ENCODE data around the gene MRPL14.
"Not testable (repeated sequence)": the region's sequence is repeated elsewhere in the genome, so short reads cannot be mapped to it uniquely, and the experiment has no call there.

MRPL14 gene

DNA sequence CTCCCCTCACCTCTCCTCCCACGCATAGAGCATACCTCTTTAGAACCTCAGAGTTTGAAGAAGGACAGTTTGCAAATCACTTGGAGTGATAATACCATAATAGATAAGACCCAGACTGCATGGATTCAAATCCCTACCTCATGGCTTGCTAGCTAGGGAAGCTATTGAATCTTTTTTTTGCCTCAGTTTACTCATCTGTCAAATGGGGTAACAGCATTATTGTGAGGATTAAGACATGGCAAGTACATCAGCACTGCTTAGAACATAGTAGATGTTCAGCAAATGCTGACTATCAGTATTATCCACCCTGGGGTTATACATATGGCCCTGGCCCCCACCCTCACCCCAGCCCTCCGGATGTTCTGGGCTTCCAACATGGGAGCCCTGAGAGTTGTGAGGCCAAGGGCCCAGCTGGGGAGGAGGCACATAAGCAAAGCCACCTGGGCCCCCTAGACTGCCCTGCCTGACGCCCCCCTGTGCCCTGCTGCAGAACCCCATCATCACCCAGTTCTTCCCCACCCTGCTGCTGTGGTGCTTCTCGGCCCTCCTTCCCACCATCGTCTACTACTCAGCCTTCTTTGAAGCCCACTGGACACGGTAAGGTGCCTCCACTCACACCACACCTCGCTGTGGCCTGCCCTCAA lies 22.2 kb upstream of the MRPL14 start:
- no peak for DNase-seq

DNA sequence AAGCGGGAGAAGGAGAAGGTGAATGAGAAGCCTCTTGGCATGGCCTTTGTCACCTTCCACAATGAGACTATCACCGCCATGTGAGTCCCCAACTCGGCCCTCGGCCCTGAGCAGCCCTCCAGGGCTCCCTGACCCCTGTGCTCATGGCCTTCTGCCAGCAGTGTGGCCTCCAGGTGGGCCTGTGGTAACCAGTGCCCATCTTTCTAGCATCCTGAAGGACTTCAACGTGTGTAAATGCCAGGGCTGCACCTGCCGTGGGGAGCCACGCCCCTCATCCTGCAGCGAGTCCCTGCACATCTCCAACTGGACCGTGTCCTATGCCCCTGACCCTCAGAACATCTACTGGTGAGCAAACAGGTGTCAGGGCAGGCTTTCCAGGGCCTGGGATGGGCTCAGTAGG lies 21.1 kb upstream of the MRPL14 start:
- DNase-seq, result no peak

DNA sequence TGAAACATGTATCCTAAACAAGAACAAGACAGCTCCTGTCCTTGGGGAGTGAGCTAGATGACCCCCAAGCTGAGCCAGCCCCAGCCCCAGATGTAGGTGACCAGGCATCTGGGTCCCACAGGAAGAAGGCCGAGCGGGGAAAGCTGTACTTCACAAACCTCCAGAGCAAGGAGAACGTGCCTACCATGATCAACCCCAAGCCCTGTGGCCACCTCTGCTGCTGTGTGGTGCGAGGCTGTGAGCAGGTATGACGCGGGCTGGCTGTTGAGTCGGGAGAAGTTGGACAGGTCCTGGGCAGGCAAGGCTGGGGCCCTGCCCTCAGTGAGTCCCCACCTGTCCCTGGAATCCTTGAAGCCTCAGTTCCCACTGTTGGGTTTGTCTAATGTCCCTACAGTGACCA lies 20.0 kb upstream of the MRPL14 start:
- DNase-seq, result no peak

DNA sequence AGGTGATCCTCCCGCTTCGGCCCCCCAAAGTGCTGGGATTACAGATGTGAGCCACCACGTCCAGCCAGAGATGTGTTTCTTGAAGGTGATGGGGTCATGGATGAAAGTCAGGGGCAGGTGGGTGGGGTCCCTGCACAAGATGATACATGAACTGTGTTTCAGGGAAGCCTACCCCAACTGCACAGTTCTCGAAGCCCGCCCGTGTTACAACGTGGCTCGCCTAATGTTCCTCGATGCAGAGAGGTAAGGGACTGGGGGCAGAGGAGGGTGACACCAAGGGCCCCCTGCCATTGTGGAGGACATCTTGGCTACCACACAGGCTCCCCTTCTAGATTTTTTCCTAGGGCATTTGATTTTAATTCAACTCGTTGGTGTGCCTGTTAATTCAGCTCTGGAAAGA lies 19.4 kb upstream of the MRPL14 start:
- no peak for DNase-seq

DNA sequence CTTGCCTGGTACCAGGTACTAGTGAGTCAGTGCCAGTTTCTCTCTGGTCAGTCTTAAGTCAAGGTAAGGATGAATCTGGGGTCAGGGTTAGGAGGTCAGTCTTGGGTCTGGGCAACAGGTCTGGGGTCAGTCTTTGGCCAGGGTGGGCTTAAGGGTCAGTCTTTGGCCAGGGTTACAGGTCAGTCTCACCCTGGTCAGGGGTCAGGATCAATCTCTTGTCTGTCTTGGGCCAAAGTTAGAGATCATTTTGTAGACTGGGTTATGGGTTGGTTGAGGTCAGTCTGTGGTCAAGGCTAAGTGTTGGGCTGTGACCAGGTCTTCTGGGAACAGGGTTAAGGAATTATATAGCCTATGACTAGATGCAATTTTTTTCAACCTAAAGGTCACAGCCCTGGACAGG lies 18.6 kb upstream of the MRPL14 start:
- DNase-seq, result no peak

DNA sequence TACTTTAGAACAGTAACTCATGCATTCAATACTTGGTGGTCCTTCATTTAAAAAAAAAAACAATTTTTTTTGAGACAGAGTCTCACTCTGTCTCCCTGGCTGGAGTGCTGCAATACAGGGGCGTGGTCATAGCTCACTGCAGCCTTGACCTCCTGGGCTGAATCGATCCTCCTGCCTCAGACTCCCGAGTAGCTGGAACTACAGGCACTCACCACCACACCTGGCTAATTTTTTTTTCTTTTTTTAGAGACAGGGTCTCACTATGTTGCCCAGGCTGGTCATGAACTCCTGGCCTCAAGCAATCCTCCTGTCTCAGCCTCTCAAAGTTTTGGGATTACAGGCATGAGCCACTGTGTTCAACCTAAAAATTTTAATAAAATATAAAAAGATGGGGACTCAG lies 17.3 kb upstream of the MRPL14 start:
- not testable (repeated sequence) for DNase-seq

DNA sequence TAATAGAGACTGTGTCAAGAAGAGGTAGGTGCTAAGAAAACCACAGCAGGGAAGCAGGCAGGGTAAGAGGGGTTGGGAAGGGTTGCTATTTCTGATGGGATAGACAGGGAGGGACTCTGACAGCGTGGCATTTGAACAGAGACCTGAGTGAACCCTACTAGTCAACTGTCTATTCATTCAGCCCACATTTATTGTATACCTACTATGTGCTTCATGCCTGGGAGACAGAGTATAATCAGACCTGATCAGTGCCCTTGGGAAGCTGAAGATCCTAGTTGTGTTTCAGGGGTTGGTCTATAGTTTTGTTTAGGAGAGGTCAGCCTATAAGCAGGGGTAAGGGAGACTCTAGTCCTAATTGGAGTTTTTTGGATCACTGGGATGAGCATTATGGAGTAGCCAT lies 16.5 kb upstream of the MRPL14 start:
- DNase-seq, result no peak

DNA sequence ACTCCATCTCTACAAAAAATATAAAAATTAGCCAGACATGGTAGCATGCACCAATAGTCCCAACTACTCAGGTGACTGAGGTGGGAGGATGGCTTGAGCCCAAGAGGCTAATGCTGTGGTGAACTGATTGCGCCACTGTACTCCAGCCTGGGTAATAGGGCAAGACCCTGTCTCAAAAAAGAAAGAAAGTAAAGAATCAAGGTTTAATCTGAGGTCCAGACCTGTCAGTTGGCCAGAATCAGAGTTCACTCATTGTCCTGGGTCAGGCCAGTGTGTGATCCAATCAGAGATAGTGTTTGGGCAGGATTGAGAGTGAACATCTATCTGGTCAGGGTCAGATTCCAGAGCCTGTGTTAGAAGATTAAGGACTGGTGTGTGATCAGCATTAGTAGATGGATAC lies 15.6 kb upstream of the MRPL14 start:
- DNase-seq, result no peak

DNA sequence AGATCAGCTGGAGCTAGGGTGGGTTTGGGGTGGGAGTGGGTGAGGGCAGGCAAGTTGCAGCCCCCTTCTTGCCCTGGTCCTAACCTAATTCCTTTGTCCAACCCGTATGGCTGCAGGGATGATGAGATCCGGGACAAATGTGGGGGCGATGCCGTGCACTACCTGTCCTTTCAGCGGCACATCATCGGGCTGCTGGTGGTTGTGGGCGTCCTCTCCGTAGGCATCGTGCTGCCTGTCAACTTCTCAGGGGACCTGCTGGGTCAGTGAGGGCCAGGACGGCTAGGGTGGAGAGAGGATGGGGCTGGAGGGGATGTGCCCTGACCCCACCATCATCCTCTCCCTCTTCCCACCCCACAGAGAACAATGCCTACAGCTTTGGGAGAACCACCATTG lies 12.1 kb upstream of the MRPL14 start:
- no peak for DNase-seq

DNA sequence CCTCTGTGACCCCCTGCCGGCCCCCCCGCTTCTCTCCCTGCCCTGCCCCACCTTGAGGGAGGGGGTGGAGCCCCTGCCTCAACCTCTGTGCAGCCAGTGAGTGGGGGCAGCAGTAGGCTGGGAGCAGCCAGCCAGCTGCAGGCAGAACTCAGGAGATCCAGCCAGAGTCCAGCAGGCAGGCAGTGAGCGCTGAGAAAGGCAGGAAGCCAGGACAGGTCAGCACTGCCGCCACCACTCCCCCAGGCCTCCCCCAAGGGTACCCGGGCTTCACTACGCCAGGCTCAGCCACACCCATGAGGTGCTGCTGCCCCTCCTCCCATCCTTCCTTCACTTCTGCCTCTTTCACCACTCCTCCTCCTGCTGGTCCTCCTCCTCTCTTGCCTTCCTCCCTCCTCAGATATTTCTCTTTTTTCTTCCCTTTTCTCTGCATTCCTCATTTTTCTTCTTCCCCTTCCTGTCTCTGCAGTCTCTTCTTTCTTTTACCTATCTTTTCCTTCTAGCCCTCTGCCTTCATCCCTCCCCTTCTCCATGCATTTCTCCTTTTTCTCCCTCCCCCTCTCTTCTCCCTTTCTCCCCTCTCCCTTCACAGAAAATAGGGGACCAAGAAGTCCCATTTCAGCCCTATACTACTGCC lies 11.6 kb upstream of the MRPL14 start:
- DNase-seq, result no peak

DNA sequence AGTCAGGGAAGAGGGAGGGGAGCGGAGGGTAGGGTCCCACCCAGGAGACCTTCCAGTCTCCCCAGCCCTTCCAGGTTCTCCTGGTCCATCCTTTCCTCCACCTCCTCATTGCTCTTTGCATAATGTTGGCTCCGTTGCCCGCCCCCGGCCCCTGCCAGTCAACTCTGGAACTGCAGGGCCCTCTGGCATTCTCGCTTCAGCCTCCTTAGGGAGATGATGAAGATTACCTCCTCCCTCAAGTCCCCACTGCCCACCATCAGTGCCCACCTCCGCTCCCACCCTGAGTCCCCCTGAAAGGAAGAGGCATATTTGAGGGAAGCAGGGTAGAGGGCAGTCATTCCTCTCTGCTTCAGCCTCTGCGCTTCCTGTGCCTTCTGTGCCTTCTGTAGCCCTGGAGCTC lies 8.6 kb upstream of the MRPL14 start:
- no peak for DNase-seq

DNA sequence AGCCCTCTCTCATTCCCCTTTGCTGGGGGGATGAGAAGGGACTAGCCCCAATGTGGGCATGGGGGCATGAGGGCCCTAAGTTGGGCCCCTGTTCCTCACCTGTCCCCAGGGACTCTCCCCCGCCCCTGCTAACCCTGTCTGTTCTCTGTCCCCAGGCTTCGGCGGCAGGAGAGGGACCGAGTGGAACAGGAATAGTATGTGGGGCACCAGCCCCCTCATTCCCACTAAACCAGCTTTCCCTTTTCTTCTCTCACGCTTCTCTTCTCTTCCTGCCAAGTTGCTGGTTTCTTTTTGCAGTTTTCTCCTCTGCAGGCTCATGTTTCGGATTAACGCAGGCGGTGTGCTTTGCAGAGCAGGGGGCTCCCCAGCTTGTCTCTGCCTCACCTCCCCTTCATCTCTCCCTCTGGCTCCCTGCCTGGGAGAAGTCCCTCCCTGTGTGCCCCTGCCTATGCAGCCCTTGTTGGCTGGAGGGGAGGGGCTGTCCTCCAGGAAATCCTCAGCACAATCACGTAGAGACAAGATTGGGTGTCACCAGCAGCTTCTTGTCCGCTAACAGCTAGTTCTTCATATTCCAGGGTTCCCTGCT lies 8.0 kb upstream of the MRPL14 start:
- no peak for DNase-seq

DNA sequence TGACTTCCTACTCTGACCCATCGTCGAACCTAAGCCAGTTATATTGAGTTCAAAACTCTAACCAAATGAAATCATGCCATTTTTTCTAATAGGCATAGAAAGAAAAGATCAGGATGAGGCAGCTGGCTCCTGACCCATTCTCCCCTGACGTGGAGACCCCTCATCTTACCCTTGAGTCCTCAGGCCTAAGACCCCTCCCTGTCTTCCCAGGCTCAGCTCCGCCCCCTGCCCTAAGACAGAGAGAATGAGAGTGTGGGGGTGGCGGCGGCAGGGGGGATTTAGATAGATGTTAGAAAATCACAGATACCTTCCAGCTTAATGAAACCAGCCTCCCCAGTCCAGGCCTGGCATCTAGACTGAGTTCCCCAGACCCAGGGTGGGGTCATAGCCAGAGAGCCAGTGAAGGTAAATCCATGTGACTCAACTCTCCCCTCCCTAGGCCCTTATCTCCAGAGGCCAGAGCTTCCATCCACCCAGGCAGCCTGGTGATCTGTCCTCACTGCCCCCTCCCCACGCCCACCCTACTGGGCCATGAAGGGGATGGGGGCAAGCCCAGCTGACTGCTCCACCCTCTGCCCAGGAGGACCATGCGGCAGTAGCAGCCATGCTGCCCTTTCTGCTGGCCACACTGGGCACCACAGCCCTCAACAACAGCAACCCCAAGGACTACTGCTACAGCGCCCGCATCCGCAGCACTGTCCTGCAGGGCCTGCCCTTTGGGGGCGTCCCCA lies 6.9 kb upstream of the MRPL14 start:
- DNase-seq, result peak; percentile 90

DNA sequence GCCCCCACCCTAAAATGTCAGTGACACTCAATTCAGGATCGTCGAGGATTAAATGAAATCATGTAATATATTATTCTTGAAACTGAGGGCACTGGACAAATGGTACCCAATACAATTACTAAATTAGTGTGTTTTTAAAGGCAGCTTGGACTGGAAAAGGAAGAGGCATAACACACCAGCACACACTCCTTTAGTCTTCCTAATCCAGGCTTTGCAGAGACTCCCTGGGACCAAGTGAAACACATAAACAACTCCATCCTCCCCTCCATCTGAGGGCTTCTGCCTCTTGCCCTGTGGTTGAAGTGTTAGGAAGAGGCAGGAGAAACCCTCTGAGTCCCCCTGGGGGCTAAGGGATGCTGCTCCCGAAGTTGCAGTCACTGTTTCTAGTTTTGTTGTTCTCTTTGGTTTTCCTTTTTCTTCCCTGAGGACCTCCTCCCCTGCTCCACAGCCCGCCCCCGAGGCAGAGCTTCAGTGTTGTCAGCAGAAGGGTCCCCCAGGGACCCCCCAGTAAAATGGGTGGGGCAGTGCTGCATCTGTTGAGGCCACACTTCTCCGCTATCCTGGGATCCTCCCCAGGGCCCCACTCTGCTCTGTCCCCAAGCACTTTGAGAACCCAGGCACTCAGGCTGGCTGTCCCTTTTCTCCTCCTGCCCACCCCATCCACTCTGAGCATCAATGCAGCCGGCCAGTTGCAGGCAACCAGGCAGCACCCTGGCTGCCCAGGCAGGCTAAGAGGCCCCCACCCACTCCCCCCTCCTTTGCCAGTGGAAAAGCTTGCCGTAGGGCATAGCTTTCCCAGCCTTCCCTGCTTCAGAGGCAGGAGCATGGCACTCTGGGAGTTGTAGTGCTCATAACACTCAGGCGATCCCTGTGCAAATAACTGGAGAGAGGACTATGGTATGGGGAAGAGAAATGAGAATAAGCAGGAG lies 6.0 kb upstream of the MRPL14 start:
- DNase-seq, result peak; percentile 67

DNA sequence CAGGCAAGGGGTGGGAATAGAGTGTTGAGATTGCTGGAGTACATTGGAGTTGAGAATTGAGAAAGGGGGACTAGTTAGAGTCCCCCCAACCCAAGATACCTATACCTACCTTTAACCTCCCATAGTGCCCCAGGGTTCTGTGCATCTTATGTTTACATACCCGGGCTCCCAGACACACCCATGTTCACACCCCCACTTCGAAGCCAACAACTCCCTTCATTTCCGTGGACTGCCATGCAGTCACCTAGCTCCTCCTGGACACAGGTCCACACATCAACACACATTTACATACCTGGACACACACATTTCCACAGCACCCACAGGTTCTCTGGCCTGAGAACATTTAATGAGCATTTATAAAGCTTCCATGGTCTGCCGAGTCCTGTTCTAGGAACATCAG lies 5.2 kb upstream of the MRPL14 start:
- DNase-seq, result no peak

DNA sequence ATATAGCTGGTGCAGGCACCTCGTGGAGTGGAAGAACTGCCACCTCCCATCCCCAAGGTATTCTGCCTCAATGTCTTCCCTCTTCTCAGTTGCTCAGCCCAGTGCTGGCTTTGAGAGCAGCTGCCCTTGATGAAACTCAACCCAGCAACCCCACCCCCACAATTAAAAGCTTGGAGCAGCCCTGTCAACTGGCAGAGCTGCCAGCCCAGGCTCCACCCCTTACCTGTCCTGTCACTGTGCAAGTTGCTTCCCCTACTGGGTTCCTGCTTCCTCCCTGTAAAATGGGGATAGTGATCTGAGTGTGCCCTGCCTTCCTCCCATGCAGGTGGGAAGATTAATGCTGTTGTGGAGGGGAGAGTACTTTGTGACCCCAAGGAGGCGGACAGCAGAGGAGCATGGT lies 4.6 kb upstream of the MRPL14 start:
- no peak for DNase-seq

DNA sequence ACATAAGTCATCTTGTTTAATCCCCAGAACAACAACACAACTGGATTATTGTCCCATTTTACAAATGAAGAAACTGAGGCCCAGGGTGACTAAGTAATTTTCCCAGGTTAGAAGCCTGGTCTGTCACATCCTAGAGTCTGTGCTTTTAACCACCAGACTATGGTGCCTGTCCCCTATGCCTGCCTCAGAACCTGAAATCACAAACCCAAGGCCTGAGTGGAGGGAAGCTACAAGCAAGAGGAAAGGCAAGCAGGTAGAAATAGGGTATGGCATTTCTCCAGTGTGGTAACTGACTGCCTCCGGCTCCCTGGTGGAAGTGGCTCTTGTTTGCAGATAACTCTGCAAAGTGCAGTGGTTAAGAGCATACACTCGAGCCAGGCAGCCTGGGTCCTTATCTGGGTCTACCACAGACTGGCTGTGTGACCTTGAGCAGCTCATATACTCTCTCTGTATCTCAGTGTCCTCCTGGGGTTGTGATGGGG lies 2.6 kb upstream of the MRPL14 start:
- peak; percentile 97 for DNase-seq

DNA sequence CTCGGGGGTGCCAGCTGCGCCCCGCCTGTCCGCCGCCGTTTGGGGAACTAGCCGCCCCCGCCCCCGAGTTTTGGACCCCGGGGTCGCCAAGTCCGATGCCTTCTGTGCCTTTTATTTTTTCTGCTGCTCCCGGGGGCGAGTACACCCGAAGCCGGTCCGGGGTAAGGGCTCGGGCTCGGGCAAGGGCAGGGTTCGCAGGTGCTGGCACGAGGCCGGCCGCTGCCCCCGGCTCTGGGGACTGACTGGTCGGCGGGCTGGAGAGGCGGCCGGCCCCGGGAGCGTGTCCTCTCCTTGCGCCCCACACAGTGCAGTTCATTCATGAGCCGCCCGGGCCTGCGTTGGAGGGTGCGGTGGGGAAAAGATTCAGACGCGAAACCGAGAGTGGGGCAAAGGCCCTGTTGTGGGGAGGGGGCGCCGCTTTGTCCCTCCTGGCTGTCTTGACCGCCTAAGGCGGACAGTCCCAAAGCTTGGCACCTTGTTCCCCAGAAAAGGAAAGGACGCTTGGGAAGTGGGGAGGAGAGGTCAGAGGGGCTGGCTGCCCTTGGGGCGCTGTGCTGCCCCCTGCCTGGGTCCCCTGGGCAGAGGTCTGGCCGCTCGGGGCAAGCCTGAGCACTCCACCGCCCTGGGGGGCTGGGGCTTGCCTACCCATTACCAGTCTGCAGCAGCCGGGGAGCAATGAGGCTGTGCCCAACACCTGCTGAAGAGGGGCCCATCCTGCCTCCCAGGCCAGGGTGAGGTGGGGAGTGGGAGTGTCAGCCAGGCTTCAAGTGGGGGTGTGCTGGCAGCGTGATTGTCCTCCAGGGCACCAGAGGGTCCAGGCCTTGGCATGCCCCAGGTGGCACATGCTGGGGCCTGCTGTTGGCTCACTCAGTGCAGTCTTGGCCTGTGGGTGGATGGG lies 1.0 kb upstream of the MRPL14 start:
- DNase-seq, result peak; percentile 74

DNA sequence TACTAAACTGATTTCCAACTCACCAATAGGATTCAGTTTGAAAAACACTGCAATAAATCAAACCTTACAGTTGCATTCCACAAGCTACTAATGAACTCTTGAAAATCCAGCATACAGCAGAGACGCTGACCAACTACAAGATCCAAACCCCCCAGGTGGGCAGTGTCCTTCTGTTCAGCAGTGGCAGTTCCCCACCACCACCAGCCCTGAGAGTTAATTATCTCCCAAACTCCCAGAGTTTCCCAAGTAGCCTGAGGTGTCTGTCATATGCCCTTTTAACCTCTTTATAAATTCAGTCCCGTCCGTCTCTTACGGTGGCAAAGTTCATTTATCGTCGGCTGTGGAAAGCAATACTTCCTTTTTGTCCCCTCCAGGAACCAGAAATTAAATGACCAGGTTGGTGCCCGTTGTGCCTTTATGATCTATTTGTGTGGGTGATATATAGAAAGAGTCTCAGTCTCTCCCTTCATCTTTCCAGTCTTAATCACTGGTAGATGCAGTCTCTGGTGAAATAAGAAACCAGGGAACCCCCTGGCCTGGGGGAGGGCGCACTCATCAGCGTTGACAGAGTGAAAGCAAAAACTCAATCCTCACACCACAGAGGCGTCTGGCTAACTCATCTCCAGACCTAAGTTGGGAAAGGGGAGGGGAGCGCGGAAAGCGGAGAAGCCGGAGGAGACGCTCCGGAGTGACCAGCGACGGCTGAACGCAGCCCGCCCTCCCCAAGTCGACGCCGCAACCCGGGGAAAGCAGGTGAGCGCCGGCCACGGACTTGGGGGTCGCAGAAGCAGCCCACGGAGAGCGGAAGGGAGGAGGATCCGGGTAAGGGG lies 717 bp downstream of the MRPL14 start:
- DNase-seq, result peak; percentile 57

DNA sequence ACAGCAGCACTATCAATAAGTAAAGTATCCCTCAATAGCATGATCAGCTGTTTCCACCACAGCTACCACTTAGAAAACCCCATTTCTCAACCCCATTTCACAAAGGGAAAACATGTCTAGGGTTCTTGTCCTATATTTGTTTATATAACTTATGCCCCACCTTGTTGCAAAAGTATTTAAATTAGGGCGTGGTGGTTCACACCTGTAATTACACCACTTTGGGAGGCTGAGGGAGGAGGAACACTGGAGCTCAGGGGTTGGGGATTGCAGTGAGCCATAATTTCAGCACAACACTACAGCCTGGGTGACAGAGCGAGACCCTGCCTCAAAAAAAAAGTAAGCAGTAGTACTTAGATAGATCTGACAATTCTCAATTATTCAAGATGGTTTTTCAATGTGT lies 3.7 kb downstream of the MRPL14 start:
- DNase-seq, result no peak

DNA sequence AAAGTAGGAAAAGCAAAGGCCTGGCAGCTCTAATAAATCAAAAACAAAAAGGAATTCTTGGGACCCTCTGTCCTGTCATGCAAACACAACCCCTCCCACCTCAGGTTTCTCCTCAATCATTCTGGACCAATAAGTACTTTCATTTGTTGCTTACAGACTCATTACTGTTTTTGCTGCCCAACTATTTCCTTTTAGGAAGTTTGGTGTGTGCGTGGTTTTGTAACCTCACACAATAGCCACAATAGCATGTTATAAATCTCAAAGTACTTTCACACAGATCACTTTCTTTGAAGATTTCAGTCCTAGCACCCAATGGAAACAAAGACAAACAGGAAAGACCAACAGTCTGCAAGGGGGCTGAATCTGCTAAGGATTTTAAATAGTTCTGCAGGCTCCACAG lies 4.5 kb downstream of the MRPL14 start:
- DNase-seq, result no peak

Measured in hematopoietic multipotent progenitor cell treated with erythropoietin and hydrocortisone succinate and interleukin-3 and kit ligand, for 6 days (in vitro differentiated cells).